SK-N-SH (cell line): ENCODE data around the gene NTRK3.

Source experiments
- CTCF ChIP-seq: fragments of 200-600 bp; sonication (generic); IDR thresholded peaks from 2 replicates; pipeline ENCODE4 v1.6.1; 2017; ENCODE audit warnings: antibody characterized with exemption, mild to moderate bottlenecking, moderate library complexity
- EZH2phosphoT487 ChIP-seq: fragments of 200-600 bp; sonication (generic); IDR thresholded peaks from 2 replicates; pipeline ENCODE4 v1.6.1; 2017; ENCODE audit warnings: low read depth, mixed run types, mild to moderate bottlenecking, antibody characterized with exemption, moderate library complexity, borderline replicate concordance
- FOSL2 ChIP-seq: IDR thresholded peaks from 2 replicates; pipeline ENCODE4 v1.4.0; 2012; ENCODE audit warnings: low read depth, mild to moderate bottlenecking, moderate library complexity, borderline replicate concordance
- JUND ChIP-seq: IDR thresholded peaks from 2 replicates; pipeline ENCODE4 v1.4.0; 2012
- MXI1 ChIP-seq: IDR thresholded peaks from 2 replicates; pipeline ENCODE4 v1.6.1; 2012; ENCODE audit warnings: mild to moderate bottlenecking, low read depth, low read length, improper control_type of control experiment
- NFIC ChIP-seq: IDR thresholded peaks from 2 replicates; pipeline ENCODE4 v1.4.0; 2012; ENCODE audit warnings: borderline replicate concordance
- POLR2AphosphoS5 ChIP-seq: IDR thresholded peaks from 2 replicates; pipeline ENCODE4 v1.6.1; 2012; ENCODE audit warnings: low read depth, low read length
- REST ChIP-seq: IDR thresholded peaks from 2 replicates; pipeline ENCODE4 v1.6.1; 2012; ENCODE audit warnings: mild to moderate bottlenecking, low read depth, low read length, moderate library complexity
- USF2 ChIP-seq: fragments of 150-350 bp; IDR thresholded peaks from 2 replicates; pipeline ENCODE4 v1.6.1; 2017; ENCODE audit warnings: antibody characterized with exemption, low read length, low read depth, borderline replicate concordance
- YY1 ChIP-seq: IDR thresholded peaks from 2 replicates; pipeline ENCODE4 v1.4.0; 2012; ENCODE audit warnings: low read depth, mild to moderate bottlenecking
- TF ChIP-seq, protein P1 (sequence below): IDR thresholded peaks from 2 replicates; pipeline ENCODE4 v1.4.0; 2012; ENCODE audit warnings: low read depth
- TF ChIP-seq, protein P2 (sequence below): IDR thresholded peaks from 2 replicates; pipeline ENCODE4; 2012

DNA sequence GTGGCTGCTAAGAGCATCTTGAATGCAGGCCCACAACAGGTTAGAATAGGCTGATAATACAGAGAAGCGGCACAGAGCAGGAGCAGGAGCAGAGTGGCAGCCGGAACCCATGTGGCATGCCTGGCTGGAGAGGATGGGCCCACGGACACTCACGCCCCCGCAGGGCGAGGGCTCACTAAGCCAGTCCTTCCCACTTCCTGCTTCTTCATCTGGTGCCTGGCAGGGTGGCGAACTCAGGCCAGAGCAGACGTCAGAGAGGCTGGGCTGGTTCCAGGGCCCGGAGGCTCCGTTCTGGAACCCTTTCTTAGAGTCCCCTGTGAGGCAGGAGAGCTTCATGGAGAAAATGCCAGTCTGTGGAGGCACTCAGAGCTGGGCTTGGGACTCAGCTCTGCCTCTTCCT is 195.1 kb downstream of the NTRK3 start:
- TF ChIP-seq CTCF (no peak), NFIC (no peak), FOSL2 (no peak), USF2 (no peak), REST (no peak), YY1 (no peak), POLR2AphosphoS5 (no peak), MXI1 (no peak), JUND (no peak), EZH2phosphoT487 (no peak)
- TF ChIP-seq, protein P1, sequence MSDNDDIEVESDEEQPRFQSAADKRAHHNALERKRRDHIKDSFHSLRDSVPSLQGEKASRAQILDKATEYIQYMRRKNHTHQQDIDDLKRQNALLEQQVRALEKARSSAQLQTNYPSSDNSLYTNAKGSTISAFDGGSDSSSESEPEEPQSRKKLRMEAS, result no peak
- TF ChIP-seq, protein P2, sequence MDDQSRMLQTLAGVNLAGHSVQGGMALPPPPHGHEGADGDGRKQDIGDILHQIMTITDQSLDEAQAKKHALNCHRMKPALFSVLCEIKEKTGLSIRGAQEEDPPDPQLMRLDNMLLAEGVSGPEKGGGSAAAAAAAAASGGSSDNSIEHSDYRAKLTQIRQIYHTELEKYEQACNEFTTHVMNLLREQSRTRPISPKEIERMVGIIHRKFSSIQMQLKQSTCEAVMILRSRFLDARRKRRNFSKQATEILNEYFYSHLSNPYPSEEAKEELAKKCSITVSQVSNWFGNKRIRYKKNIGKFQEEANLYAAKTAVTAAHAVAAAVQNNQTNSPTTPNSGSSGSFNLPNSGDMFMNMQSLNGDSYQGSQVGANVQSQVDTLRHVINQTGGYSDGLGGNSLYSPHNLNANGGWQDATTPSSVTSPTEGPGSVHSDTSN, result no peak
